Measurements from ENCODE around the gene SPEN.

DNA sequence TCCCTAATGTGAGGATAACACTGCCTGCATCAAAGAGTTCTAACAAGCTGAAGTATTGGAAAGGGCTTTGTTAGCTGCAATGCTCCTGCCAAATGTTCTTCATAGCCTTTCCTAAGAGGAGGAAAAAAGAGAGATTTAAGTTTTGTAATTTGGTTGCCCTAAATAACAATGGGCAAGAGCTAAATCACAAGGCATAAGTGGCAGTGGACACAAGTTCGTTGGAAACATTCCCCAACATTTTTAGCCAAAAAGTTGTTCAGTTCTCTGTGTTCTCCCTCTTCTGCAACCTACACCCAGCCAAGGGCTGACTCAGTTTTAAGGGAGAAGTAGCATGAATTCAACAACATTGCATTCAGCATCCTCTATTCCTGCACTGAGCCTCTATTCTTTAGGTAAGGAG lies 37.4 kb upstream of the SPEN start:
- TF ChIP-seq CTCF (IDR thresholded peaks at IDR 0.05; ENCODE audit: poor library complexity) (no peak), EZH2 (IDR thresholded peaks at IDR 0.05; ENCODE audit: borderline replicate concordance) (no peak)
